Measurements from ENCODE around the gene COG7.

GRCh38 chr16:23348579-23349469, 104.2 kb downstream of the COG7 start:
- TF ChIP-seq CTCF (IDR thresholded peaks at IDR 0.05) (no peak), POLR2AphosphoS5 (IDR thresholded peaks at IDR 0.05) (no peak), POLR2A (IDR thresholded peaks at IDR 0.05) (no peak)
